SKM-1 treated with dmso at 0.1 percent for 144 hours (cell line): ENCODE data around the gene CCDC141.
A peak's percentile ranks its signal among the peaks of the same experiment; 100 is the strongest.

ENCODE experiments used
- DNase-seq: peaks from one replicate; lab custom pipeline; 2025; ENCODE audit not compliant: unreplicated experiment; lab: John Stamatoyannopoulos, UW

Gene CCDC141

DNA sequence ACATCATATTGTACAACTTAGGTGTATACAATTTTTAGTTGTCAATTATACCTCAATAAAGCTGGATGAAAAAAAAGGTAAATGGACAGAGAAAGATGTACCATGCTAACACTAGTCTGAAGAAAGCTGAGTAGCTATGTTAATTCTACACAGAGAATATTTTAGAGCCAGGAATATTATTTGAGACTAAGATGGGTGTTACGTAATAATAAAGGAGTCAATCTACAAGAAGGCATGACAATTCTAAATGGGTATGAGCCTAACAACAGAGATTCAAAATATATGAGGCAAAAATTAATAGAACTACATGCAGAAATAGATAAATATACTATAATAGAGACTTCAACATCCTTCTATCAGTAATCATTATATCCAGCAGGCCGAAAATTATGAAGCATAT is 69.1 kb downstream of the CCDC141 start:
- DNase-seq = no peak

DNA sequence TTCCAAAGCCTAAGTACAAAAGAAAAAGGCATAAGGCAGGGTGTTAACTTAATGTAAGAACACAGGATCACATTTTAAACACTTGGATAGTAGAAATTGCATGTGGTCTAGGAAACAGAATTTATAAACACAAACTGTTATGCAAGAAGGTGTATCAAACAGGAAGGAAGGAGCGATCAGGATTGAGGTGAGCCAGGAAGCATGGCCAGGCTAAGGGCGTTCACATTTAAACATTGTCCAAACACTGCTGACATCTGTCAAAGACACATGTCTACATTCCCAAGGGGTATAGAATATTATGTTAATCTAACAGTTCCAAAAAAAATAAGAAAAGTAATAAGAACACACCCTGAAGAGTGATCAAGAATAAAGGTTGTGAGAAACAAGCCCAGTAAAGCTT is 71.3 kb downstream of the CCDC141 start:
- DNase-seq = no peak

DNA sequence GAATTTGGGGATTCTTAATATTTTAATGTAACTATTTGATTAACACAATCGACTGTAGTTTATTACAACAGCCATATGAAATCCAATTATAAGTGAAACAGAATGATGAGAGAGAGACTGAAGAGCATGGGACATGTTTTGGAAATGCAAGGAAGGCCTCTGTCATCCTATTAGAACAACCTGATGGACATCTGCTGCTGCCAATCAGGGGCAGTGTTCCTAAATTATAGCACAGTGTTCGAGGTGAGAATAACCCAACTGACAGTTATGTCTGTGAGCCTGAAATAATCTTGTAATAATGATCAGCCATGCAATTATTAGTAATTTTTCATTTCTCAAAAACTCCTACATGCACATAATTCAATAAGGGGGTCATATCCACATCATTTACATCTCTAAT is 73.6 kb downstream of the CCDC141 start:
- DNase-seq = no peak

DNA sequence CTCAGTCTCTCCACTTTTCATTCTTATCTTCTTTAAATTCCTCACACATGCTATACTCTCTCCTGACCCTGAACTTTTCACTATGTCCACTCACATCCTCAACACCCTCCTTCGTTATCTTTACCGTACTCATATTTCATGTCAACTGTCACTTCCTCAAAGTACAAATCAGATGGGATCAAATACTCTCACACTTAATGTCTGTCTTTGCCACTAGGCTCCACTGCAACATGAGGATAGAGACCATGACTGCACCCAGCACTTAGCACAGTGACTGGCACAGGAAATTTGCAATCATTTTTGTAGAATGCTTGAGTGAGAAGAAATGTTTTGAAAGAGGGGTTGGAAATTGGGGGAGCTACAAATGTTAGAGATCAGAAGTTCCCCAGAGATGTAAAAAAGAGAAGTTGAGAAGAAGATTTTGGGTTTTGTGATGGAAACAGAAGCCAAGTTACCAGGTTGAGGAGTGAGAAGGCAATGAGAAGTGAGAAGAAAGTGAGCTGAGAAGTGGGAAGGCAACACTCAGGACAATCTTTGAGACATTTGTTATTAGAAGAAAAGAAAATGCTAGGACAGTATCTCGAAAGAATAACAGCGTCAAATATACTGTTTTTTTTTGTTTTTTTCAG is 87.0 kb downstream of the CCDC141 start:
- peak; percentile 14 for DNase-seq

DNA sequence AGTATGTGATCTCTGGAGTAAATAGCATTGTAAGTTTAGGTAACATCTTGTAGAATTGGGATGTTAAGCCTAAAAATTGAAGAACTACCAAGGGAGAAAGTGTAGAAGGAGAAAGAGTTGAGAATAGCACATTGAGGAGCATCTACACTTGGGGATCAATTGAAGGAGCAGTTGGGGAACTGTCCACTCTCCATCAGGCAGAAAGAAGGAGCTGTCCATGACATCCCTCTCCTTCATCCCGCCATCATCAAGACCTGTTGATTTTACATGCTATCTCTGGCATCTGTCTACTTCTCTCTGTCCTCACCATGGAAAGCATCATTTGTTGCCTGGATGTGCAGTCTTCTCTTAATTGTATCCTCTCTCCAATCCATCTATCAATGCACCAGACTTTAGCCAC is 87.8 kb downstream of the CCDC141 start:
- DNase-seq = no peak

DNA sequence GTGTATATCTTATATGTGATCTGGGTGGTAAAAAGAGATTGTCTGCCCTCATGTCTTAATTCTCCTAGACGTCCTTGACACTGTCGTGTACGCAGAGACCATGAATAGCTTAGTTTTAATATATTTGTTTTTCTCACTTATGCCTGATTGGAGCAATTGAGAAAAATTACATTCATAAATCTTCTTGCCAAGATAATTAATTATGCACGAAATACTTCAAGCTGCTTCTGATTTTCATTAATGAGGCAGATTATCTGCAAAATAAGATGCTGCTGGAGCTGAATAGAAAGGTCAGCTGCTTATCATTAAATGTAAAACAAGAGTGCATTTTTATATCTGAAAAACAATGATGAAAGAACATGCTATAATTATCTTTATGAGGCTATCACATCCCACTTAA is 95.9 kb downstream of the CCDC141 start:
- no peak for DNase-seq

DNA sequence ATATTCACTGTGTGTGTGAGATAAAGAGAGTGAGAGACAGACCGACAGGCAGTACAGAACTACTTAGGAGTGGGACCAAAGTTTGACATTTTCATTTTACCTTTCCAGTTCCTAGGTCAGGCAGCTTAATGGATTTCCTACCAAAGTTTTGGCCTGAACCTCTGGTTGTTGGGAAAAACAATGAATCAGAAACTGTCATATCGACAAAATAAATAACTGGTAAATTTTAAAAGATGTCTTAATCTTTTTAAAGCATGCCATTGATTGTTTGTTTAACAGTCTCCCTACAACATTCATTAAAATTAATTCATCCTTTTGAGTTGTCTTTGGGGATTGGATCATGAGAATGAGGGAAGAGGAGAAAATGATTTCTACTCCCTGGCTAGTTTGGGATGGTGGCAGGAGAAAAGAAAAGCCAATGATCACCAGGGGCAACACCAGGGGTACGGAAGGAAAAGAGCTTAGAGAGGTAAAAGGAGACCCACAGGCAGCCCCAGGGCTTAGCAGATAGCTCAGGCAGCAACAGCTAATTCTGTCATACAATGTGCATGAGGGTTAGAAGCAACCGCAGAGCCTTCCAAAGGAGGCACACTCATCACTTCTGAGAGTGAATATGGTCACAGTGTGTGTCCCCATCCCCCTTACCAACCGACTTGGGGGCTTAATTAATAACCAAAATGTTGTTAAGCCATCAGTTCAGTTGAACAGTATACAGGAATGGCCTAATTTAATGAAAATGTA is 98.5 kb downstream of the CCDC141 start:
- no peak for DNase-seq

DNA sequence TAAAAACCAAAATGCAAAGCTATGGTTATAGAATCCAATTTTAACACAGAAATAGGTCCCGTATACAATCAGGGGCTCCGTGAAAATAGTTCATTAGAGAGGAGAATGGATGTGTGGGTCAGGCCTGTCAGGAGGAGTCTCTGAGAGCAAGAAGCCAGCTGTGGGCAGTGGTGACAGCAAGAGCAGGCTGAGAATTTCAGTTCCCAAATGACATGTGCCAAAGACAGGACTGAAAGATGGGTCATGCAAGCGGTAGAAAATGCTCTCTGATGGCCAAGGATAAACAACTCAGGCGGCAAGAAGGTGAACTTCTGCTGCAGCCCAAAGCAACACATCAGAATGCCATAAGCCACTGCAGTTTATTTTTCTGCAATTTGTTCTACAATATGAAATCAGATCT is 100.4 kb downstream of the CCDC141 start:
- no peak for DNase-seq

DNA sequence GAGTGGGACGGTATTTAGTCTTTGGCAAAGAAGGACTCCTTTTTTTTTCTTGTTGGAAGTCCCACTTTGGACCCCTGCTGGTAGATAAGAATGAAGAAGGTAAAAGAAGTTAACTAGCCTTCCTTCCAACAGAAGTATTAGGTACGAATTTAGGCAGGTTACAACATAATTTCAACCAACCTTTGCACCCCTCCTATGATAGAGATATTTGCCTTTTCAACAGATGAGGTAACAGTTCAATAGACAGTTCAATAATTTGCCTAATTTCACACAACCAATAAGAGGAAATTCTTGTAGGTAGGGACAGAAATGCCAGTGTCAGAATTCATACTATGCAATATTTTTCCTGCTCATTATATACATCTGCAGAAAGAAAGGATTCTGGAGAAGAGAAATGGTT is 100.8 kb downstream of the CCDC141 start:
- no peak for DNase-seq

DNA sequence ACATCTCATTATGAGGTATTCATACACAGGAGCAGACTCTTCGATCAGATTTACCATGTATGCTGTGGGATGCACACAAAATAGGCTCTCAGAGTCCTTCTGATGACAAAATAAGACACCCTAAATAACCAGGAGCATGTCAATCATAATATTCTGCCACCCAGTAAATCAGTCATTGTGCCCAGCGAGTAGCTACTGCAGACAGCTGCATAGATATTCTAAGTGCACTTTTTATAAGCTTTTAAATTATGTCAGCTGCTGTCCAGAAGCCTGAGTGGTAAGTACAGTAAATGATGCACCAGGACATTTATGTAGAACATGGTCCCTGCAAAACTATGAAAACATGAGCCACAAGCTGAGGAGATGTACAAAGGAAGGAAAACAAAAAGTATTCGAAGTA is 102.9 kb downstream of the CCDC141 start:
- DNase-seq = no peak

DNA sequence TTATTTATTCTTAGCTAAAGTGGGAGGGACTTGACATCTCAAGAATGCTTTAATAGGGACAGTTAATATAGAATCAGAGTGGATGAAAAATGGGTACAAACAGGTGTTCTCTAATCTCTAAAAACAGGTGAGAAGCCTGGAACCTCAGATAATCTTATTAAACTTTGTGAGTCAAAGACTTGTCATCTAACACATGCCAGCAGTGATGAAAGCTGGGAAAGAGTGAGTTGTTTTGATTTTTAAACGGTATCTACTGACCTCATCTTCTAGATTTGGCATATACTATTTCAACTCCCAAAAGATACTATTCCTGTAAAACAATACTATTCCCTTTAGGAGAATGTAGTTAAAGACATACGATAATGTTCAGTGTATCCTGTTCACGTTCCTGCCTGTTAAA is 103.4 kb downstream of the CCDC141 start:
- DNase-seq = no peak

DNA sequence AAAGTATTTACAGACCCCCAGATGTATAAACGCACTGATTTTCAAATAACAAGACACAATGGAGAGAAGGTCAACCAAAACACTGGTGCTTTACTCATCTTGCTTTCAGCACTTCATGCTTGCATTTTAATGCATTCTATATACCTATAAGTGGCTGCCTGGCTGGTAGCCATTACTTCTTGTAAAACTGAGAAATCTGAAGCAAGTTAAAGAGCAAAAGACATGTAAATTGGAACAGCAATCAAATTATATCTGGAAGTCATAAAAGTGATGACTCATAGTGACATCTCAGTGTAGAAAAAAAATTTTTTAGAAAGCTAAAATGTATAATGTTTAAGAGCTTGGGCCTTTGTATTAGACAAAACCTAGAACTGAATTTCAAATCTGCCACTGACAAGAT is 106.2 kb downstream of the CCDC141 start:
- DNase-seq = no peak

DNA sequence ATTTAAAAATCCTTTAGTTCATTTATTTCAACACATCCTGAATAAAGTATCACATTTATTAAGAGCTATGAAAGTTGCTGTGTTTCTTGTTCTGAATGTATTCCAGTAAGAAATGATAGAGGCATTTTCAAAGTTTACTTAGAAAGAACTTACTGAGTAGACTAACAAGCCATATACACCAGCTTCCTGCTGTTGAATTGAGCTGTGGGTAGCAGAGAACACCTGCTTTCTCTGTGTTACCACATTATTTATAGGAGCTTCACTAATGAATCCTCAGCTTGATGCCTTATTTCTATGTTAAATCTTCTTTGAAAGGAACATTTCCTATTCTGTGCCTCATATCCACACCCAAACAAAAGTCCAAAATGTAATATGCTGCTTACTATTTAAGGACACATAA is 115.4 kb downstream of the CCDC141 start:
- DNase-seq = no peak

DNA sequence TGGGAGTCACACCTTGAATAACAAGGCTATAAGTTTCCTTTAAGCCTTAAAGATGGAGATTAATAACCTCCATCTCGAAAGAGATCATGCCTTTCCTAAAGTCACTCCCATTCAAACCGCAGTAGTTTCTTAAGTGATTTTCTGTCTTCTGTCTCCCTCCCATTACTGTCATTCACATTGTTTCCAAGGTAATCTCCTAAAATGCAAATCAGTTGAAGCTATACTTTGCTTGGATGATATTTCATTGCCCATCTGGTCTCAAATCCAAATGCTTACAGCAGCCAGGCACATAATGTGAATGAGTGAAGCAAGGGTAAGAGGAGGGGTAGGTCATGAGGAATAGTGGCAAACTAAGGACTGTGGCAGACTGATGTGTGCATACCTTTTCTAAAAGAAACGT is 116.4 kb downstream of the CCDC141 start:
- DNase-seq = no peak

DNA sequence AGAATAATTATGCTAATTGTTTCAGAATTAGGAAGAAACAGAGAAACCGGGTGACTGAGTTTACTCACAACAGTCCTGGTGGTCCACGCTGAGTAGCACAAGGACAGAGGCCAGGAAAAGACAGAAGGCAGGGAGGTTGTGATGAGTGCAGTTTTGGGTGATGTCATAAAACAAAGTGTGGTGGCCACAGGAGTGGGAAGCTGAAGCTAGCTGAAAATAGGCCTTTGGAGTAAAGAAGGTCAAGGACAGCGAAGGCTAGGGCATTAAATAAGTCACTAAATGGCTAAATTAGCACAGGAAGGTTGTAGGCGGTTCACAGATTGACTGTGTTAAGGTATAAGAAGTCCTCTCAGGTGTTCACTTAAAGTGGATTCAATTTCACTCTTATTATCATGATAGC is 121.9 kb downstream of the CCDC141 start:
- DNase-seq = no peak

DNA sequence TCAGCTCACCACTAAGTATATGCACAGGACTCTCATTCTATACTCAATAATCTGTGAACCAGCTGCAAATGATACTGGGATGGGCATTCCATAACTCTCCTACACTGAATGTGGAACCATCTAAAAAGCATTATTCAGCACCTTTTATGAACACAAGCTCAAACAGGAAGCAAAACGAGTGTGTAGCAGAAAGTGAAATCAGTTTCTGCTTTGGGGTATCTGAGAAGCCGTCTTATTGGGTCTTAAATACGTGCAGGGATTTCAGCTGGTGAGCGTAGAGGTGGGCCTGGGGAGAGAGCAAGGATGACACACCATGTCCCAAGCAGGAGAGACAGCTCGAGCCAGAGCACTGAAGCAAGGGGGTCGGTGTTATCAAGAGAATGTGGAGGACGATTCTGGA is 122.8 kb downstream of the CCDC141 start:
- no peak for DNase-seq

DNA sequence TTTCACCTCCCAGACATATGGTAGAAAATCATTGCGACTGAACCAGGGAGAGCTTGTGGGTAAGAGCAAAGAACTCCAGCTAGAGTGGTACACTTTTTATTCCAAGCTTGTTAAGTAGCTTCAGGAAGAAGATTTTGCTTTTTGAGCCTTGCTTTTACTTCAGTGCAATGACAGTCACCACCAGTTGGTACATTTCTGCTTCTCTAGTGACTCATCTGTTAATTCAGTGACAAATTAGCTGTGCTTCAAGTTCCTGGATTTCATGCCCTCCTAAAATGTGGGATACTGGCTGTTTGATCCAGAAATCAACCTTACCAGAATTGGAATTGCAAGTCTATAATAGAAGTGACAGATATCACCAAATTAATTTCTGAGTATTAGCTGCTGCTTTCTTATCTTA is 125.1 kb downstream of the CCDC141 start:
- no peak for DNase-seq

DNA sequence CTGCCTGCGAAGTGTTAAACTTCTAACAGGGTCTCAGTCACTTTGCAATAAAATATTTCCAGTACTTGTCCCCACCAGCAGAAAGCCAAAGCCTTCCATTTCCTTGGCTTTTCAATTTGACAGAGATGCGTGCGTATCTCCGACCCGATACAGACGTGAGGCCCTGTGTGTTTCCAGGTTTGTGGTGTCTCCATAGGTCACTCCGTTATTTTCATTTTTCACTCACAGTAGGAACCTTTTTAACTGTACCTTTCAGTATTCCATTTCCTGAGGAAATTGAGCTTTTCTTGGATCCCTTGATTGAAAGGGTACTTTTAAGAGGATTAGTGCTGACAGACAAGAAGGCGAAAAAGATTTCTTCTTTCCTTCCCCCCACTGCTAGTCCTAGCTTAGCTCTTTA is 126.4 kb downstream of the CCDC141 start:
- no peak for DNase-seq

DNA sequence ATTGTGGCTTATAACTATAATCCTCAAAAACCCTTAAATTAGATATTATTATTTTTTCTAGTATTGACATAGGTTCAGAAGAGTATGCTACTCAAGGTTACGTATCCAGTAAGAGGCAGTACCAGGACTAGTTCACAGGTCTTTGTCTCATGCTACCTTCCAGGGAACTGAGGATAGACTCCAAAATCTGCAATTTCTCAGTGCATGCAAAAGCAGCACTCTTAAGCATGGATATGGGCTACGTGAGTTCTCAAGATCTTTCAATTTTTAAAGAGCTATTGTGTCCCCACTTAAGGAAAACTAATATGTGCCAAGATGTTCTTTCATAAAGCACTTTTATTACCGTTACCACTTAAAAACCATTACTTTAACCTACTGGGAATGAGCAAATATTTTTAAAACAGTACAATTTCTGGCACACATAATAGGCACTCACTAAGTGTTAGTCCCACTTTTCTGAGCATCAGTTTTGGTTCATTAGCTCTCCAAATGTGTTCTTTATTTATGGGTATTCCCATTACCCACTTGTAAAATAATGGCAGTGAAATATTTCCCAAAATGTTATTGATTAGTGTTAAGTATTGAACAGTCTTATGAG is 128.9 kb downstream of the CCDC141 start:
- DNase-seq = no peak

DNA sequence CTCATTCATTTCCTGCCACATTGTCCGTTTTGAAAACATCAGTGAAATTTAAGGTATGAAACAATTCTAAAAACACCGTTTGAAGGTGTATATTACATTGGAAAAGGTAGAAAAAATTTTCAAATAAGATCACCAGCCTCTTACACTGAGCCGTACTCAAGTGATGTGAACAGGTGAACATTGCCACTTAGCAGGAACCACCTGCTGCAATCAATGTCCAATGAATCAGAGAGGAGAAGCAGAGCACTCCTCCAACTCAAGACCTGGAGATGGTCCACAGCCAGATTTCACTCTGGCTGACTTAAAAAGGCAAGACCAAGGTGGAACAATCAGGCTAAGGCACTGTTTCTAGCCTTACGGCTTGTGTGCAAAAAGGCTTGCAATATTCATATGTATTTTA is 132.4 kb downstream of the CCDC141 start:
- no peak for DNase-seq

DNA sequence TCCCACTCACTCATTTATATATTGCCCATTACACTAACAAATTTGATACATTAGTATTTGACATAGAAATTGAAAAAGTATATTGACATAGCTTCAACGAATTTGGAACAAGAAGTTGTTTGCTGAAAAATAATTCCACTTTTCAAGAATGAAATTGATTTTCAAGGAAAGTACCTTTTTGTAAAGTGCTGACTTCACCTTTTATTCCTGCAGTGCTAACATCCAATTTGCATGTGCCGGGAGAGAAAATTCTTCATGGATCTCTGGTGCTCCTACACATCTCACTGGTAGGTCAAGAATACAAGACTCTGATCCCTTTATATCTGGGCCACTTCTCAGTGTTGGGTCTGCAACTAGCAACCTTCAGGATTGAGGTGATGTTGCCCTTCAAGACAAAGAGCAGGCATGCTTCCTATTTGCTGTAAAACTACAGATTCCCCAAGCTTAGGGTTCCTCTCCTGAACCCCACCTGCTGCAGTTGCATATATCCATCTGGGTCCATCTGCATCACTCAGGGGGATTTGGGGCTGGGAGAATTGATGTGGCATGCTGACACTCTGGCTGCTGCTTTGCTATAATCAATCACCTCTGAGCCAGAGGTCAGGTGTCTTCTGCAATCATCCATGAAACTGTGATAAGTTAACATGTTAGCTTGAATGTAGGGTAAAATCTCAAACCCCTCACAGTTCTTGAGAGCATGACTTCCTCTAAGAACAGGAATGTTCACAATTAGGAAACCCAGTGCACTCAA is 134.3 kb downstream of the CCDC141 start:
- no peak for DNase-seq

DNA sequence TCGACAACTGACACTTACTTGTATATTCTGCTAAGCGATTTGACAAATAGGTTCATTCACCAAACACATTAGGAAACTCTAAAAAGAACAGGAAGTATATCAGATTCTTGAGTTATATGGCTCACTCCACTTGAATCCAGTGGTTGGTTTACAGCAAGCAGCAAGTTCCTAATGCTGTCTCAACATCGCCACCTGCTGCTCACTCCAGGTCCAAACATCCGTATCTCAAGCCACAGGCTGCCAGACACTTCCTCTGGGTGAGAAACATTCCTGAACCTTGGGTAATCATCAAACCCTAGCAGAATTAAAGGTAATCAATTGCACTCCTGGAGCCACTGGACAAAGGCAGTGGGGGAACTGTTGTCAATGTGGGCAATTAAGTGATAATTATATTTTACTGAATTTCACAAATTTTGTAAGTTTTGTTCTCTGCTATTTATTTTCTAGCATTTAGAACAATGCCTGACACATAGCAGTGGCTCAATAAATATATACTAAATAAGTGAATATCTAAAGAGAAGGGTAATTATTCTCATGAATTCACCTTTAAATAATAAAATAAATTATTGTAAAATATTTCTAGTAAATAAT is 135.6 kb downstream of the CCDC141 start:
- DNase-seq = peak; percentile 80
